ENCODE data around the gene TEX51.

GRCh38 chr2:126906781-126907180 is 8.1 kb downstream of the TEX51 start:
- TF ChIP-seq CTCF (conservative IDR thresholded peaks at IDR 0.05; ENCODE audit: low read length) (no peak), EZH2phosphoT487 (IDR thresholded peaks at IDR 0.05; ENCODE audit: borderline replicate concordance) (no peak)
